HepG2 (cell line): ENCODE data around the gene GMCL2. TPM values are rescaled to one million over a fixed set of nuclear protein-coding genes. Genes with fewer than 3 reads are reported as not detected.
A peak's percentile ranks its signal among the peaks of the same experiment; 100 is the strongest.

Experiments
- ARNTL ChIP-seq: sonication (generic); formaldehyde crosslinking; IDR thresholded peaks from 2 replicates; pipeline ENCODE4 v1.4.0; 2020; ENCODE audit warnings: mild to moderate bottlenecking, missing genetic modification reagents
- CEBPB ChIP-seq: IDR thresholded peaks from 2 replicates; pipeline ENCODE4 v1.6.1; 2011; ENCODE audit warnings: low read depth, low read length, improper control_type of control experiment, borderline replicate concordance
- CEBPG ChIP-seq: IDR thresholded peaks from 2 replicates; pipeline ENCODE4 v1.6.1; 2016
- DMAP1 ChIP-seq: IDR thresholded peaks from 2 replicates; pipeline ENCODE4 v1.6.1; 2016
- E2F2 ChIP-seq: sonication (generic); formaldehyde crosslinking; IDR thresholded peaks from 2 replicates; pipeline ENCODE4 v1.4.0; 2020; ENCODE audit warnings: missing genetic modification reagents, borderline replicate concordance
- HNF4G ChIP-seq, 2 experiments: sonication (generic) in 1 of 2; formaldehyde crosslinking in 1 of 2; IDR thresholded peaks; 2 replicates each; pipeline versions ENCODE4 v1.4.0 to v1.6.1; 2011 to 2020; ENCODE audit warnings: borderline replicate concordance in 2 of 2, low read depth in 2 of 2, mild to moderate bottlenecking in 2 of 2, low read length in 1 of 2, missing genetic modification reagents in 1 of 2, moderate library complexity in 1 of 2
- HNRNPK ChIP-seq: fragments of 200-400 bp; formaldehyde crosslinking; IDR thresholded peaks from 2 replicates; pipeline ENCODE4 v1.6.1; 2018; ENCODE audit warnings: low read length, low read depth, moderate library complexity, mild to moderate bottlenecking; ENCODE audit not compliant: poor library complexity, severe bottlenecking
- KLF6 ChIP-seq: IDR thresholded peaks from 2 replicates; pipeline ENCODE4 v1.8.0; 2016; ENCODE audit warnings: missing biosample characterization, missing genetic modification reagents
- MLX ChIP-seq: IDR thresholded peaks from 2 replicates; pipeline ENCODE4 v1.6.1; 2016
- PATZ1 ChIP-seq: sonication (generic); formaldehyde crosslinking; IDR thresholded peaks from 2 replicates; pipeline ENCODE4 v1.4.0; 2020; ENCODE audit warnings: missing genetic modification reagents
- POLR2AphosphoS2 ChIP-seq: IDR thresholded peaks from 2 replicates; pipeline ENCODE4 v1.6.1; 2011; ENCODE audit warnings: low read depth, low read length, improper control_type of control experiment
- RCOR2 ChIP-seq: IDR thresholded peaks from 2 replicates; pipeline ENCODE4 v1.6.1; 2016; ENCODE audit warnings: missing biosample characterization, missing genetic modification reagents
- RORA ChIP-seq: sonication (generic); formaldehyde crosslinking; IDR thresholded peaks from 2 replicates; pipeline ENCODE4 v1.5.0; 2020; ENCODE audit warnings: mild to moderate bottlenecking, missing genetic modification reagents, moderate library complexity
- SMARCE1 ChIP-seq: fragments of 450-650 bp; IDR thresholded peaks from 2 replicates; pipeline ENCODE4 v1.6.1; 2017; ENCODE audit warnings: borderline replicate concordance
- TEAD2 ChIP-seq: sonication (generic); formaldehyde crosslinking; IDR thresholded peaks from 2 replicates; pipeline ENCODE4 v1.9.0; 2021; ENCODE audit warnings: missing genetic modification reagents
- ZFAT ChIP-seq: sonication (generic); formaldehyde crosslinking; conservative IDR thresholded peaks from 2 replicates; pipeline ENCODE4 v1.8.1; 2023; ENCODE audit warnings: missing genetic modification reagents, inconsistent platforms
- ZKSCAN1 ChIP-seq: fragments of 150-350 bp; IDR thresholded peaks from 2 replicates; pipeline ENCODE4 v1.6.1; 2014; ENCODE audit warnings: low read length
- ZNF136 ChIP-seq: sonication (generic); formaldehyde crosslinking; IDR thresholded peaks from 2 replicates; pipeline ENCODE4 v1.8.1; 2022; ENCODE audit warnings: low read depth, mild to moderate bottlenecking, moderate library complexity, missing genetic modification reagents
- ZNF264 ChIP-seq: sonication (generic); formaldehyde crosslinking; IDR thresholded peaks from 2 replicates; pipeline ENCODE4 v1.4.0; 2020; ENCODE audit warnings: missing genetic modification reagents
- ZNF354B ChIP-seq: sonication (generic); formaldehyde crosslinking; IDR thresholded peaks from 2 replicates; pipeline ENCODE4 v1.8.0; 2022; ENCODE audit warnings: mild to moderate bottlenecking, missing genetic modification reagents
- ZNF589 ChIP-seq: sonication (generic); formaldehyde crosslinking; conservative IDR thresholded peaks from 2 replicates; pipeline ENCODE4 v1.8.0; 2022; ENCODE audit warnings: mild to moderate bottlenecking, moderate library complexity, missing genetic modification reagents
- ZNF713 ChIP-seq: sonication (generic); formaldehyde crosslinking; IDR thresholded peaks from 2 replicates; pipeline ENCODE4 v1.4.0; 2020; ENCODE audit warnings: mild to moderate bottlenecking, missing genetic modification reagents
- ZNF879 ChIP-seq: sonication (generic); formaldehyde crosslinking; IDR thresholded peaks from 2 replicates; pipeline ENCODE4 v1.8.1; 2023; ENCODE audit warnings: missing genetic modification reagents
- ZSCAN29 ChIP-seq: sonication (generic); formaldehyde crosslinking; conservative IDR thresholded peaks from 2 replicates; pipeline ENCODE4 v1.4.0; 2020; ENCODE audit warnings: mild to moderate bottlenecking, missing genetic modification reagents
- polyA plus RNA-seq, 8 experiments: library from polyadenylated mRNA; depleted of rRNA in 3 of 8; stranded (reverse) in 7 of 8; unstranded in 1 of 8; fragments of >200 nt; fragmentation: Illumina TruSeq in 4 of 8; extraction: Trizol in 4 of 8; gene quantifications; 2 replicates each; pipeline versions ENCODE4 v1.2.1 to v1.2.3, GENCODE V29; 2011 to 2016; ENCODE audit warnings: low read depth in 4 of 8, missing spikeins in 1 of 8, mixed read lengths in 1 of 8; ENCODE audit not compliant: insufficient read depth in 1 of 8
- total RNA-seq, 5 experiments: library from RNA; depleted of rRNA; stranded (reverse); fragments of >200 nt; fragmentation: Illumina TruSeq; extraction: Trizol; gene quantifications; 2 replicates each; pipeline ENCODE4 v1.2.3, GENCODE V29; 2016; ENCODE audit warnings: low read depth in 1 of 5

GMCL2 gene
- total and polyA plus RNA-seq, 2 of the 13 experiments (the other 11 are each of a cell fraction or from before 2014, with no cell fraction given) = 0.03 TPM; not detected in 1

- 0 out of 2 replicates have a peak, but pooled peaks have one; percentile 45 for TF ChIP-seq ZNF264
- 0 out of 2 replicates have a peak, but pooled peaks have one; percentile 57 for TF ChIP-seq ZFAT
- TF ChIP-seq RORA (CRISPR knock-in tag) = no peak
- TF ChIP-seq ZNF354B (CRISPR knock-in tag) = peak; percentile 94; the same call in 1 of the 2 replicates
- TF ChIP-seq ZNF879 (CRISPR knock-in tag) = no peak
- TF ChIP-seq ARNTL (CRISPR knock-in tag) = peak; percentile 85
- peak; percentile 83; the same call in 1 of the 2 replicates for TF ChIP-seq POLR2AphosphoS2
- TF ChIP-seq ZNF713 (CRISPR knock-in tag) = 0 out of 2 replicates have a peak, but pooled peaks have one; percentile 64
- TF ChIP-seq CEBPB = no peak
- no peak for TF ChIP-seq HNRNPK
- TF ChIP-seq SMARCE1 = no peak
- no peak for TF ChIP-seq E2F2 (CRISPR knock-in tag)
- 0 out of 2 replicates have a peak, but pooled peaks have one; percentile 64 for TF ChIP-seq ZNF136 (CRISPR knock-in tag)
- TF ChIP-seq CEBPG (CRISPR knock-in tag) = peak; percentile 4; the same call in 1 of the 2 replicates
- TF ChIP-seq MLX (CRISPR knock-in tag) = no peak
- TF ChIP-seq HNF4G (IDR thresholded peaks at IDR 0.05; ENCODE audit: borderline replicate concordance, low read depth, low read length) = no peak
- TF ChIP-seq HNF4G (CRISPR knock-in tag; IDR thresholded peaks at IDR 0.05; ENCODE audit: borderline replicate concordance, low read depth) = peak; percentile 82; the same call in 1 of the 2 replicates
- TF ChIP-seq DMAP1 (CRISPR knock-in tag) = peak; percentile 98
- peak; percentile 88; the same call in 1 of the 2 replicates for TF ChIP-seq ZNF589
- TF ChIP-seq ZKSCAN1 = no peak
- TF ChIP-seq ZSCAN29 (CRISPR knock-in tag) = peak; percentile 36; the same call in 1 of the 2 replicates
- 0 out of 2 replicates have a peak, but pooled peaks have one; percentile 38 for TF ChIP-seq TEAD2
- no peak for TF ChIP-seq RCOR2 (CRISPR knock-in tag)
- peak; percentile 91 for TF ChIP-seq KLF6 (CRISPR knock-in tag)
- peak; percentile 34; the same call in 1 of the 2 replicates for TF ChIP-seq PATZ1 (CRISPR knock-in tag)
Measured at GRCh38 chr5:178204182-178204934, 17.2 kb upstream of the GMCL2 start, which contains the start of gene HNRNPAB (continued).
